ENCODE measurements around the gene PLPP2.

PLPP2 gene

GRCh38 chr19:245457-245856 lies 45.7 kb downstream of the PLPP2 start:
- no peaks in the 10 kb centered on the region for H3K79me2 ChIP-seq (ENCODE audit: insufficient read depth, low read length)
- TF ChIP-seq CTCF (IDR thresholded peaks at IDR 0.05; ENCODE audit: low read length) (no peak), EZH2 (IDR thresholded peaks at IDR 0.05; ENCODE audit: borderline replicate concordance, low read length) (no peak)
- H4K20me1 ChIP-seq (ENCODE audit: insufficient read depth, low read length): no peaks in the 10 kb centered on the region
- no peaks in the 10 kb centered on the region for H3K9me2 ChIP-seq (ENCODE audit: low read depth, low read length)
- no peak overlapping the region for H3K4me2 ChIP-seq (ENCODE audit: low read length)
- H3K36me3 ChIP-seq (ENCODE audit: insufficient read depth, low read length): no peaks in the 10 kb centered on the region
- H2AFZ ChIP-seq (ENCODE audit: low read length): no peak overlapping the region
- H3K27me3 ChIP-seq (ENCODE audit: insufficient read depth, low read length): no peaks in the 10 kb centered on the region
- H3F3A ChIP-seq (ENCODE audit: insufficient read depth, low read length): no peaks in the 10 kb centered on the region
- no peak overlapping the region for H3K9ac ChIP-seq (ENCODE audit: low read length)
- H3K9me3 ChIP-seq (ENCODE audit: low read length): no peaks in the 10 kb centered on the region
- H3K27ac ChIP-seq (ENCODE audit: low read depth, low read length, poor library complexity, severe bottlenecking): no peak overlapping the region
- no peak overlapping the region for H3K4me3 ChIP-seq (ENCODE audit: low read depth, low read length, poor library complexity, severe bottlenecking)
- H3K4me1 ChIP-seq (ENCODE audit: insufficient read depth, low read length, severe bottlenecking): no peaks in the 10 kb centered on the region

All from OCI-LY1 (cell line).